HG03457 (cell line): ENCODE data around the gene TCF23.
"Not testable (repeated sequence)": the region's sequence is repeated elsewhere in the genome, so short reads cannot be mapped to it uniquely, and the experiment has no call there.

Experiments
- ATAC-seq: cut with Tn5 transposase; IDR thresholded peaks from one replicate; pipeline ENCODE4 v1.9.1; 2021; ENCODE audit warnings: moderate number of reproducible peaks; ENCODE audit not compliant: unreplicated experiment

TCF23 gene

GRCh38 chr2:27148801-27149439 lies at the start of gene TCF23:
TSS of gene TCF23 (plus strand) at chr2:27149004. CDS start at chr2:27149134, 130 bp downstream.
- no peak for ATAC-seq

GRCh38 chr2:27099334-27099955 lies 49.4 kb upstream of the TCF23 start:
- ATAC-seq, result no peak

- ATAC-seq, result no peak
These were observed 48.8 kb upstream of the TCF23 start for GRCh38 chr2:27100036-27100435.

GRCh38 chr2:27102329-27102728 lies 46.5 kb upstream of the TCF23 start:
- ATAC-seq, result no peak

- no peak for ATAC-seq
These were observed 42.8 kb upstream of the TCF23 start for GRCh38 chr2:27105981-27106380.

GRCh38 chr2:27108221-27108620 lies 40.6 kb upstream of the TCF23 start:
- ATAC-seq, result no peak

- ATAC-seq, result no peak
These were observed 39.7 kb upstream of the TCF23 start for GRCh38 chr2:27109083-27109482.

- not testable (repeated sequence) for ATAC-seq
These were observed 38.0 kb upstream of the TCF23 start for GRCh38 chr2:27110603-27111352.

GRCh38 chr2:27111392-27112078 lies 37.3 kb upstream of the TCF23 start:
- ATAC-seq, result not testable (repeated sequence)

GRCh38 chr2:27115519-27115918 lies 33.3 kb upstream of the TCF23 start:
- ATAC-seq, result no peak

GRCh38 chr2:27117995-27118524 lies 30.7 kb upstream of the TCF23 start:
- ATAC-seq, result no peak

GRCh38 chr2:27118525-27119329 lies 30.1 kb upstream of the TCF23 start, which contains the start of gene CGREF1:
TSS of gene CGREF1 (minus strand) at chr2:27119128. CDS start at chr2:27104366, 14,762 bp downstream.
- ATAC-seq, result no peak

GRCh38 chr2:27119330-27119670 lies 29.5 kb upstream of the TCF23 start:
- ATAC-seq, result not testable (repeated sequence)

GRCh38 chr2:27121906-27122305 lies 26.9 kb upstream of the TCF23 start:
- no peak for ATAC-seq

GRCh38 chr2:27122791-27123190 lies 26.0 kb upstream of the TCF23 start:
- no peak for ATAC-seq

- ATAC-seq, result no peak
These were observed 25.3 kb upstream of the TCF23 start, which contains the start of gene ABHD1 for GRCh38 chr2:27123302-27124150. TSS of gene ABHD1 (plus strand) at chr2:27123815. CDS start at chr2:27123949, 134 bp downstream.

GRCh38 chr2:27125104-27125503 lies 23.7 kb upstream of the TCF23 start:
- no peak for ATAC-seq

GRCh38 chr2:27126252-27126710 lies 22.5 kb upstream of the TCF23 start:
- ATAC-seq, result no peak
